ENCODE data around the gene IL10RB. TPM values are rescaled to one million over a fixed set of nuclear protein-coding genes. Genes with fewer than 3 reads are reported as not detected.

Gene IL10RB
- total RNA-seq, 1 experiment from 2014 or later: 3.1 TPM

GRCh38 chr21:33315946-33316710 lies 50.0 kb downstream of the IL10RB start:
- no peak overlapping the region for H3K4me2 ChIP-seq (ENCODE audit: insufficient read depth, insufficient read length, low read length)
- no peak overlapping the region for H3K56ac ChIP-seq (ENCODE audit: insufficient read length, low read depth, low read length)
- no peak overlapping the region for H2BK120ac ChIP-seq (ENCODE audit: low read depth, low read length, poor library complexity, severe bottlenecking)
- H4K91ac ChIP-seq (ENCODE audit: insufficient read length, low read depth, low read length): no peak overlapping the region
- H3K23ac ChIP-seq (ENCODE audit: insufficient read length, low read depth, low read length): no peak overlapping the region
- no peak overlapping the region for H2BK15ac ChIP-seq (ENCODE audit: low read depth, low read length)
- no peak overlapping the region for H2AK5ac ChIP-seq (ENCODE audit: insufficient read length, low read length)
- H3K4me1 ChIP-seq (ENCODE audit: insufficient read depth, low read length): no peaks in the 10 kb centered on the region
- no peak overlapping the region for H3K4ac ChIP-seq (ENCODE audit: low read depth, low read length)
- H2AFZ ChIP-seq (ENCODE audit: low read length): no peak overlapping the region
- H3K36me3 Mint-ChIP-seq (ENCODE audit: insufficient read depth in 1 of 3, low read depth in 3 of 3): no peaks in the 10 kb centered on the region
- H3K23me2 ChIP-seq (ENCODE audit: insufficient read length, low read depth, low read length, poor library complexity, severe bottlenecking): no peaks in the 10 kb centered on the region
- no peak for TF ChIP-seq CTCF (conservative IDR thresholded peaks at IDR 0.05)
- H3K27ac ChIP-seq (ENCODE audit: insufficient read length, low read depth, low read length): no peak overlapping the region
- WGBS (ENCODE audit: extremely low coverage, insufficient read length, low lambda C conversion rate): no CpG with 5 or more reads among the region's 5 CpGs
- H3K27me3 ChIP-seq (ENCODE audit: insufficient read depth, low read length): no peaks in the 10 kb centered on the region
- no peak overlapping the region for H3K27ac Mint-ChIP-seq
- H4K20me1 ChIP-seq (ENCODE audit: control insufficient read depth, insufficient read depth, insufficient read length): no peaks in the 10 kb centered on the region
- H2BK12ac ChIP-seq (ENCODE audit: insufficient read length, low read depth, low read length): no peak overlapping the region
- H3K4me1 Mint-ChIP-seq: no peaks in the 10 kb centered on the region
- H2BK5ac ChIP-seq (ENCODE audit: insufficient read length, low read length): no peak overlapping the region
- H3K79me2 ChIP-seq (ENCODE audit: insufficient read depth, low read length): no peaks in the 10 kb centered on the region
- no peak overlapping the region for H2BK20ac ChIP-seq (ENCODE audit: low read depth, low read length, poor library complexity, severe bottlenecking)
- DNase-seq: no peak
- H3K18ac ChIP-seq (ENCODE audit: insufficient read length, low read depth, low read length): no peak overlapping the region
- no peak overlapping the region for H4K5ac ChIP-seq (ENCODE audit: insufficient read length, low read depth, low read length)
- no peaks in the 10 kb centered on the region for H3K9me3 ChIP-seq (ENCODE audit: control insufficient read depth, low read depth, low read length)
- H3K9ac ChIP-seq (ENCODE audit: extremely low read depth, insufficient read length, low read length): no peak overlapping the region
- no peak overlapping the region for H3K4me3 Mint-ChIP-seq
- H3K79me1 ChIP-seq (ENCODE audit: insufficient read depth, low read depth, low read length, poor library complexity, severe bottlenecking): no peaks in the 10 kb centered on the region
- no peak overlapping the region for H3T11ph ChIP-seq (ENCODE audit: low read length)
- peaks cover 6% of the 10 kb centered on the region for H3K27me3 Mint-ChIP-seq (ENCODE audit: low read depth)
- H4K8ac ChIP-seq (replicated peaks; ENCODE audit: insufficient read length, low read depth, low read length): no peak overlapping the region
- H3K9me3 Mint-ChIP-seq: peaks cover 0 to 2% of the 10 kb centered on the region in 2 experiments; a peak in 1 of 5 replicates
- H3K14ac ChIP-seq (ENCODE audit: insufficient read depth, low read length): no peak overlapping the region

All from H9 (cell line).